ENCODE measurements around the gene YLPM1.

YLPM1 gene

DNA sequence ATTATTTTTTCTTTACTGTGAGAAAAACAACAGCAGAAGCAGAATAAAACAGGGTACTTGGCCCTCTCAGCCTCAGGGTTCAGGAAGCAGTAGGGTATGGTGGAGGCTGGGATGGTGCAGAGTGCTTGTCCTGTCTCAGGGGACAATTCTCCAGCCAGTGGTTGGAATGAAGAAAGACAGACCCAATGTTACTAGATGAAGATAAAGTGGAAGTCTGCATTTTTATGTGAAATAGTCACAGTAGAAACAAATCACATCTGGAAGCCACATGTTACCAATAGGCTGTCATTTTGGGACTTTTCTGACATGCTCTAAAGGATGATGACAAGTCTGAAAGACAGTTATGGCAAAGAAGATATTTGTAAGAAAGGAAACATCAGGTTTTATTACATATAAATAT lies 80.5 kb downstream of the YLPM1 start:
- ChIA-PET CTCF (no interaction called here), POLR2A (no interaction called here)
- TF ChIP-seq BHLHE40 (IDR thresholded peaks at IDR 0.05; ENCODE audit: borderline replicate concordance) (no peak), HDGF (IDR thresholded peaks at IDR 0.05; ENCODE audit: borderline replicate concordance) (no peak), ARNT (IDR thresholded peaks at IDR 0.05) (no peak), TARDBP (IDR thresholded peaks at IDR 0.05) (no peak), SUZ12 (IDR thresholded peaks at IDR 0.05) (no peak), SP1 (IDR thresholded peaks at IDR 0.05) (no peak), FOXM1 (IDR thresholded peaks at IDR 0.05; ENCODE audit: borderline replicate concordance) (no peak), LEF1 (IDR thresholded peaks at IDR 0.05; ENCODE audit: borderline replicate concordance) (no peak), NFRKB (IDR thresholded peaks at IDR 0.05) (no peak), FOXK2 (IDR thresholded peaks at IDR 0.05) (no peak)
- TF ChIP-seq, protein P1, sequence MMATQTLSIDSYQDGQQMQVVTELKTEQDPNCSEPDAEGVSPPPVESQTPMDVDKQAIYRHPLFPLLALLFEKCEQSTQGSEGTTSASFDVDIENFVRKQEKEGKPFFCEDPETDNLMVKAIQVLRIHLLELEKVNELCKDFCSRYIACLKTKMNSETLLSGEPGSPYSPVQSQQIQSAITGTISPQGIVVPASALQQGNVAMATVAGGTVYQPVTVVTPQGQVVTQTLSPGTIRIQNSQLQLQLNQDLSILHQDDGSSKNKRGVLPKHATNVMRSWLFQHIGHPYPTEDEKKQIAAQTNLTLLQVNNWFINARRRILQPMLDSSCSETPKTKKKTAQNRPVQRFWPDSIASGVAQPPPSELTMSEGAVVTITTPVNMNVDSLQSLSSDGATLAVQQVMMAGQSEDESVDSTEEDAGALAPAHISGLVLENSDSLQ (IDR thresholded peaks at IDR 0.05): no peak
- DNase-seq (ENCODE audit: extremely low spot score): no peak

DNA sequence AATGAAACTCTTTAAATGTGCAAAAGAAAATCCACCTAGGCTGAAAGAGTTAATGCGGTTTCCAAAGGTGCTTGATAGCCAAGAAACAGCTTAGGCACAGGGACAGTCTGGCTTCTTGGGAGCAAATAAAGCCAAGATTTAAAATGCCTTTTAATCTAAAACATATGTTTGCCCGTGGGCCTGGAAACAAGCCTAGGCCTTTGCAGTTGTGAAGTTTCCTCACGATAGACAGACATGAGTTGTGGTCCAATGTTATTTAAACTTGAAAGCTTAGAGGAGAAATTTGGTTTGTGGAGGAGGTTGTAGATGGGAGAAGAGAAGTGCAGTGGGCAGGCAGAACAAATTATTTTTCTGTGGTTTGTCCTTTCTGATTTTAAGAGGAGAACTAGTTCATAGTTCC lies 83.1 kb downstream of the YLPM1 start:
- no peak for TF ChIP-seq NFRKB (IDR thresholded peaks at IDR 0.05)
- no peak for TF ChIP-seq LEF1 (IDR thresholded peaks at IDR 0.05; ENCODE audit: borderline replicate concordance)
- TF ChIP-seq, protein P1 (IDR thresholded peaks at IDR 0.05): no peak
- no peak for TF ChIP-seq FOXM1 (IDR thresholded peaks at IDR 0.05; ENCODE audit: borderline replicate concordance)
- no peak for TF ChIP-seq ZNF384 (IDR thresholded peaks at IDR 0.05)
- TF ChIP-seq HDGF (IDR thresholded peaks at IDR 0.05; ENCODE audit: borderline replicate concordance): no peak
- TF ChIP-seq FOXK2 (IDR thresholded peaks at IDR 0.05): no peak
- no peak for TF ChIP-seq SUZ12 (IDR thresholded peaks at IDR 0.05)
- TF ChIP-seq ARNT (IDR thresholded peaks at IDR 0.05): no peak
- TF ChIP-seq TARDBP (IDR thresholded peaks at IDR 0.05): no peak
- TF ChIP-seq BHLHE40 (IDR thresholded peaks at IDR 0.05; ENCODE audit: borderline replicate concordance): no peak
- no peak for TF ChIP-seq CTBP1 (IDR thresholded peaks at IDR 0.05; ENCODE audit: borderline replicate concordance)
- TF ChIP-seq ELF4 (IDR thresholded peaks at IDR 0.05): no peak
- TF ChIP-seq FOXA1 (IDR thresholded peaks at IDR 0.05): no peak
- TF ChIP-seq L3MBTL2 (conservative IDR thresholded peaks at IDR 0.05): no peak
- TF ChIP-seq SP1 (IDR thresholded peaks at IDR 0.05): no peak
- POLR2A ChIA-PET: no interaction called here
- DNase-seq (ENCODE audit: extremely low spot score): no peak
- CTCF ChIA-PET: interaction anchor here (1.1 kb wide), 1 partner anchor 16 kb away, joined by 3 read pairs; no protein-coding TSS in a partner anchor

DNA sequence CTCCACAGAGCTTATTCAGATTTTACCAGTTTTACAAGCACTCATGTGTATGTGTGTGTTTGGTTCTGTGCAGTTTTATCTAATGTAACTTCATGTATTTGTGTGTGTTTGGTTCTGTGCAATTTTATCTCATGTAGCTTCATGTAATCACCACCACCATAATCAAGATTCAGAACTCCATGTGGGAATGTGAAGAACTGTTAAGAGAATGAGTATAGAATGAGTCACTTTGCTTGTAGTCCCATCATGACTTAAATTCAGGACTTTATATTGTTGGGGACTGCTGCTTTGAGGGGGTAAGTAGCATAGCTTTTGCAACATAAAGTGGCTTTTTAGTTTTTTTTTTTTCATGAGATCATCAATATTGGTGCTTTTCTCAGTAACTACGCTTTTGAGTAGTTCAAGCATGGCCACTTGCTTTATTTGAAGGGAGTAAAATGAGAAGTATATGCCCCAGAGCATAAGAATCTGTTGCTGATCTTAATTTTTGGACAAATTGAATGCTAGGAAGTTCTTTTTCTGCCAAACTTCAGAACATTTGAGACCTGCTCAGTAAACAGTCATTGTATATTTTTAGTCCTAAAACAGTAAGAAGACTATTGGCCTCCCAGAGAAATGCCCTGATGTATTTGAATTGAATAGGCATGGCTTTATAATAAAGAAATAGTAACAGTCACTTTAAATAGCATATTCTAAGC lies 84.0 kb downstream of the YLPM1 start:
- TF ChIP-seq, protein P1 (IDR thresholded peaks at IDR 0.05): no peak
- TF ChIP-seq HDGF (IDR thresholded peaks at IDR 0.05; ENCODE audit: borderline replicate concordance) (no peak), ARNT (IDR thresholded peaks at IDR 0.05) (no peak), ZNF384 (IDR thresholded peaks at IDR 0.05) (no peak), SP1 (IDR thresholded peaks at IDR 0.05) (no peak), FOXA1 (IDR thresholded peaks at IDR 0.05) (no peak), SUZ12 (IDR thresholded peaks at IDR 0.05) (no peak), FOXK2 (IDR thresholded peaks at IDR 0.05) (no peak), BHLHE40 (IDR thresholded peaks at IDR 0.05; ENCODE audit: borderline replicate concordance) (no peak), LEF1 (IDR thresholded peaks at IDR 0.05; ENCODE audit: borderline replicate concordance) (no peak)
- POLR2A ChIA-PET: no interaction called here
- CTCF ChIA-PET: interaction anchor here (1.1 kb wide), 1 partner anchor 15 kb away, joined by 3 read pairs; no protein-coding TSS in a partner anchor
- DNase-seq (ENCODE audit: extremely low spot score): no peak

DNA sequence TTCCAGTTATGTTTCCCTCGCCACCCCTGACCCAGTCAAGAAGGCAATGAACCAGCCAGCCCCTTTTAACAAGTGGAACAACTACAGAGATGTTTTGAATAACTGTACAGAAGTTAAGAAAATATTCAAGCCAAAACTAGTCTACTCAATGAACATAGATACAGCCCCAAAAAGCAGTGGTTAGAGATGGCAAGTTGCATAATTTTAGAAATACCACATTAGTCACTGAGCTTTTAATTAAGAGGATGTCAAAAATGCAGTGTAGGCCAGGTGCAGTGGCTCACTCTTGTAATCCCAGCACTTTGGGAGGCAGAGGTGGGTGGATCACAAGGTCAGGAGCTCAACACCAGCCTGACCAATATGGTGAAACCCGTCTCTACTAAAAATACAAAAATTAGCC lies 85.7 kb downstream of the YLPM1 start:
- ChIA-PET CTCF (interaction anchor here (0.7 to 1.6 kb wide), 2 partner anchors 12 to 30 kb away, joined by 3 to 12 read pairs; no protein-coding TSS in a partner anchor), POLR2A (interaction anchor here (1.1 kb wide), 1 partner anchor 32 kb away, joined by 4 read pairs; no protein-coding TSS in a partner anchor)
- DNase-seq (ENCODE audit: extremely low spot score): no peak
- TF ChIP-seq L3MBTL2 (conservative IDR thresholded peaks at IDR 0.05) (no peak), CTBP1 (IDR thresholded peaks at IDR 0.05; ENCODE audit: borderline replicate concordance) (no peak), ELF4 (IDR thresholded peaks at IDR 0.05) (no peak), ZNF384 (IDR thresholded peaks at IDR 0.05) (no peak), FOXM1 (IDR thresholded peaks at IDR 0.05; ENCODE audit: borderline replicate concordance) (no peak), BHLHE40 (IDR thresholded peaks at IDR 0.05; ENCODE audit: borderline replicate concordance) (no peak), NFRKB (IDR thresholded peaks at IDR 0.05) (no peak), SUZ12 (IDR thresholded peaks at IDR 0.05) (no peak), FOXA1 (IDR thresholded peaks at IDR 0.05) (no peak), ARNT (IDR thresholded peaks at IDR 0.05) (no peak), TARDBP (IDR thresholded peaks at IDR 0.05) (no peak), FOXK2 (IDR thresholded peaks at IDR 0.05) (no peak), LEF1 (IDR thresholded peaks at IDR 0.05; ENCODE audit: borderline replicate concordance) (no peak), HDGF (IDR thresholded peaks at IDR 0.05; ENCODE audit: borderline replicate concordance) (no peak), SP1 (IDR thresholded peaks at IDR 0.05) (no peak)
- TF ChIP-seq, protein P1 (IDR thresholded peaks at IDR 0.05): no peak

DNA sequence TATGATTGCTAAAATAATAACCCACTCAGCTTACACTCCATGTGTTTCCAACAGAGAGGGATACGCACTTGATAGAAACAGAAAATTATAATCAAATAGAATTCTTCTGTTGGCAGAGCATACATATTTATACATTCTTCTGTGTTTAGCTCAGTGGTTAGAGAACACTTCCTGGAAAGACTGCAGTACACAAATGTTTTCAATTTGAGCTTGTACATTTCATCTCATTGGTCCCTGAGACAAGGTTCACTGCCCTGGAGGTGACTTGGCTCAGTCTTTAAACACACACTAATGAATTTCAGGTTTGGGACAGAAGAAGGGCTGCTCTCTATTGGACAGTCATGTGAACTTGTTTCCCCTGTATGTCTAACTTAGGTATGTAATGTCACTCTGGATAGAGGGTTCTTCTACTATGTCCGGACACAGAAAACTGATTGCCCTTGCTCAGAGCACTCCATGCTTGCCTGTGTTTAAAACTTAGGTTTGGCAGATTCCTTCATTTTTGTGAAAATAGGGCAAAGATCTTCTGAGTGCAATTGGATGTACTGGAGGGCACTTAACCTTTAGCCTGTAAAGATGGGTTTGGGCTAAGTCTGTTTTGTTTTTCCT lies 89.9 kb downstream of the YLPM1 start:
- DNase-seq (ENCODE audit: extremely low spot score): no peak
- CTCF ChIA-PET: interaction anchor here (1.2 kb wide), 1 partner anchor 53 kb away, joined by 4 read pairs; no protein-coding TSS in a partner anchor
- POLR2A ChIA-PET: no interaction called here

More for the DNA sequence above, 89.9 kb downstream of the YLPM1 start:
- no peak for TF ChIP-seq CTBP1 (IDR thresholded peaks at IDR 0.05; ENCODE audit: borderline replicate concordance)
- TF ChIP-seq NFRKB (IDR thresholded peaks at IDR 0.05): no peak
- no peak for TF ChIP-seq SUZ12 (IDR thresholded peaks at IDR 0.05)
- no peak for TF ChIP-seq LEF1 (IDR thresholded peaks at IDR 0.05; ENCODE audit: borderline replicate concordance)
- TF ChIP-seq, protein P1 (IDR thresholded peaks at IDR 0.05): no peak

Data from HEK293T (cell line).